ENCODE measurements around the gene FOXN1.
A peak's percentile ranks its signal among the peaks of the same experiment; 100 is the strongest.
"Not testable (repeated sequence)": the region's sequence is repeated elsewhere in the genome, so short reads cannot be mapped to it uniquely, and the experiment has no call there.

Gene FOXN1

GRCh38 chr17:28574526-28574925, 68.4 kb downstream of the FOXN1 start:
- no peak for DNase-seq (ENCODE audit: low read depth)

- DNase-seq (ENCODE audit: low read depth) = no peak
Observed at GRCh38 chr17:28575126-28575795, 69.1 kb downstream of the FOXN1 start.

- not testable (repeated sequence) for DNase-seq (ENCODE audit: low read depth)
Observed at GRCh38 chr17:28576016-28576415, 69.9 kb downstream of the FOXN1 start.

DNA sequence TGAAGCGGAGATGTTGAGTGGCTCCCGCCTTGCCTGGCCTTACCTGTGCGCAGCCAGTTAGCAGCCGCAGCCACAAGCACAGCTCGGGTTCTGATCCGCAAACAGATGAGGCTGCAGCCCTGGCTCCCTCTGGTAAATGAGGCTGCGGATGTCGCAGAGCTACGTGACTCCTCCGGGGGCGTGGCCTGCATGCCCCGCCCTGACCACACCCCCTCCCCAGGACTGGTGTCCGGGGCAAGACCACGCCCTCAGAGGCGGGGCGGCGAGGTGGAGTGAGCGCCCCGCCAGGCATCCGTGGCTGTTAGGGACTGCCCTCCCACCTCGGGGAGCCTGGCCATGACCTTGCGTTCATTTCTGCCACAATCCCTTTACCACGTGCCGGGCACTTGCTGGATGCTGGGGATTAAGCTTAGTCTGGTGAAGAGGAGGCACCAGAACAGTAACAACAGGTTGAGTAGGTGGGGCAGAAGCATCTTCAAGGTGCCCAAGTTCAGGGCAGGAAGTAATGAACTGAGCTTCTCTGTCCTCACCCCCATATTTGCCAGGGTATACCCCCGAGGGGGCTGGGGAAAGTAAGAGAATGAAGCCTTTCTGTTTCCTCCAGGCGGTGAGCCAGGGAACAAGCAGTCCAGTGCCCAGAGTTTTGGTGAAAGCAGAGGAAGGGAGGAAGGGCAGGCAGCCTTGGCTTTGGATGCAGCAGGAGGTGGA, 70.8 kb downstream of the FOXN1 start, which contains the start of gene ALDOC:
Gene ALDOC (minus strand): TSS at position 138 of the 708 bp plus-strand sequence. CDS start 1,363 bp downstream, outside the sequence.
- peak; percentile 89 for DNase-seq (ENCODE audit: low read depth)

DNA sequence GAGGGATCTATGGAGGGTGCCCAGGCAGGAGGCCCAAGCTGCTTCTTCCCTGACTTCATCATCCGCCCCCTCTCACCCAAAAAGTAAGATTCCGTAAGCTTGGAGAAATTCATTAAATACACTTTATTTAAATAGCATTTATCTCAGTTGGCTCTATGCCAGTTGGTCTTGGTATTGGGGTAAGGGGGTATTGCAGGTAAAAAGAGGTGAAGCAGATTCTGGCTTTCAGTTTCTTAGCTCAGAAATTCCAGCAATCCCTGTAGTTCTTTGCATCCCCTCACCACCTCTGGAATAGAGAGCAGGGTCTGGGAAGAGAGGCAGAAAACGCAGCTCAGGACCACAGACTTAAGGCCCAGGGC, 71.3 kb downstream of the FOXN1 start:
- DNase-seq (ENCODE audit: low read depth) = no peak

- DNase-seq (ENCODE audit: low read depth) = no peak
Observed at GRCh38 chr17:28578246-28579195, 72.4 kb downstream of the FOXN1 start.

DNA sequence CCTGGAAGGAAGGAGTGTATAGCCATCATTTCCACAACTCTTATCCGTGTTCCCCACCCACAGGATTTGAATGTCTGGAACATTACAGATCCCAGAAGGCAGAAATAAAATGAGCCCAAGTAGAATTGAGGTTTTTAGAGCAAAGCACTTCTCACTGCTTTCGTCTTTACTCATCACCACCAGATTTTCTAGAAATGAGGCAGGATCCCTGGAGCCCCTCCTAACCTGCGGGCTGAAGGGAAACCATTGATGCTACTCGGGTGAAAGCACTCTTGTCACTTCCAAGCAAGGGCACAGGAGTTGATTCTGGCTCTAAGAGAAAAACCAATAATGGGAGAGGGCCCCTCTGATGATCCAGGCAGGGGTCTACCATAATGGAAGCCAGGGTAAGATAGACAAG, 73.4 kb downstream of the FOXN1 start:
- no peak for DNase-seq (ENCODE audit: low read depth)

DNA sequence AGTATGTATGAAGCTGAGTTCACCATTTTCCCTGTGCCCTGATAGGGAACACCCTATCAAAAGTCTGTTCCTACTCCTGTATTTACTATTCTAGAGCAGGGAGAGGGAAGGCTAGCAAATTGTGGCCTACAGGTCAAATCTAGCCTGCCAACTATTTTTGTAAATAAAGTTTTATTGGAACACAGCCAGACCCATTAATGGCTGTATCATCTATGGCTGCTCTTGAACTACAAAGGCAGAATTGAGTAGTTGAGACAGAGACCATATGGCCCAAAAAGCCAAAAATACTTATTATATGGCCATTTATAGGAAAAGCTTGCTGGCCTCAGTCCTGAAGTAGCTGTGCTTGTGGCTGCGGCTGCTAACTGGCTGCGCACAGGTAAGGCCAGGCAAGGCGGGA, 74.8 kb downstream of the FOXN1 start:
- DNase-seq (ENCODE audit: low read depth) = no peak

- DNase-seq (ENCODE audit: low read depth) = no peak
Observed at GRCh38 chr17:28582513-28582912, 76.4 kb downstream of the FOXN1 start.

DNA sequence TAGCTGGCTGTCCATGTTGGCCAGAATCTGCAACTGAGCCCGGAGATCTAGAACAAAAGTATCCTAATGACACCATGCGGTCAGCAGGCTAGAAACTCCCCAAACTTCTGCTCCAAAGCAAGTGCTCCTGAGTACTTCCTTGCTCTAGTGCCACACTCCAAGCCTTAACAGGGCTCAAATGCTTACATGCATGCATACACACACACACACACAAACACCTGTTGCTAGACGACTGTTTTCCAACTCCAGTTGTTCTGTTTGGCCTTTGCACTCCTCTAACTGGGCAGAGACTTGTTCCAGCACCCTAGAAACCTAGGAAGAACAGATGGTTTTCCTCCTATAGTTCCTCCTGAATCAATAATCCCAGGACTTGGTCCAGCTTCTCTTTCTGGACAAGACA, 78.3 kb downstream of the FOXN1 start:
- no peak for DNase-seq (ENCODE audit: low read depth)

DNA sequence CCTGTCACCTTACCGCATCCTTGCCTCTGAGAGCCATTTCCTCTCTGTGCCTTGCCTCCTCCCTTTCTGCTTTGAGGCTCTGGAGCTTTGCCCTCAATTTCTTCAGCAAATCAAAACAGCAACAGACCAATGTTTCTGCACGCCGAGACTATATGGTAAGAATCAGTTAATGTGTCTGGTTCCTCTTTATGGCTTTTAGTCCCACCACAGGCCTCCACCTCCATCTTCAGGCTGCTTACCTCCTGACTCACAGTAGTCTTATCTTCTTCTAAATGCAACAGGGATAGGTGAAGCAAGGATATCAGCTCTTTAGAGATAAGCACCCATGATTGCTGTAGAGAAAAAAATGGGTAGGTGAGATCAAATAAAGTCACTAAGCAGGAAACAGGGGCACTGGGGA, 79.7 kb downstream of the FOXN1 start:
- no peak for DNase-seq (ENCODE audit: low read depth)
